Activated effector memory CD4-positive, alpha-beta T cell treated with anti-CD3 and anti-CD28 coated beads, Interleukin-2, amount 50 U/mL, for 16 hours (primary cell): ENCODE data around the gene SLC38A8.

Experiments used
- DNase-seq: peaks from one replicate; pipeline ENCODE4 v3.0.0-alpha.2; 2020

Gene SLC38A8

GRCh38 chr16:84047626-84048025 lies 5.0 kb upstream of the SLC38A8 start:
- no peak for DNase-seq

GRCh38 chr16:84047206-84047605 lies 4.6 kb upstream of the SLC38A8 start:
- no peak for DNase-seq

GRCh38 chr16:84045818-84046470 lies 3.3 kb upstream of the SLC38A8 start:
- DNase-seq, result no peak

GRCh38 chr16:84045001-84045817 lies 2.6 kb upstream of the SLC38A8 start:
- DNase-seq, result no peak

GRCh38 chr16:84044118-84044488 lies 1.5 kb upstream of the SLC38A8 start:
- DNase-seq, result no peak

GRCh38 chr16:84043486-84044117 lies 1.0 kb upstream of the SLC38A8 start:
- no peak for DNase-seq

GRCh38 chr16:84042879-84043485 lies 387 bp upstream of the SLC38A8 start:
- DNase-seq, result no peak

- DNase-seq, result no peak
These were observed 714 bp downstream of the SLC38A8 start for GRCh38 chr16:84041881-84042280.

- no peak for DNase-seq
These were observed 1.5 kb downstream of the SLC38A8 start for GRCh38 chr16:84040823-84041820.

- DNase-seq, result no peak
These were observed 2.3 kb downstream of the SLC38A8 start for GRCh38 chr16:84040226-84040822.

GRCh38 chr16:84039696-84040095 lies 2.9 kb downstream of the SLC38A8 start:
- DNase-seq, result no peak

GRCh38 chr16:84038469-84038868 lies 4.1 kb downstream of the SLC38A8 start:
- DNase-seq, result no peak

GRCh38 chr16:84036982-84037425 lies 5.6 kb downstream of the SLC38A8 start:
- no peak for DNase-seq

GRCh38 chr16:84036131-84036530 lies 6.5 kb downstream of the SLC38A8 start:
- DNase-seq, result no peak

GRCh38 chr16:84034516-84034915 lies 8.1 kb downstream of the SLC38A8 start:
- DNase-seq, result no peak

- no peak for DNase-seq
These were observed 9.1 kb downstream of the SLC38A8 start for GRCh38 chr16:84033251-84034195.

GRCh38 chr16:84032458-84033178 lies 10.0 kb downstream of the SLC38A8 start:
- no peak for DNase-seq

- no peak for DNase-seq
These were observed 11.0 kb downstream of the SLC38A8 start for GRCh38 chr16:84031556-84031955.

GRCh38 chr16:84029297-84030047 lies 13.1 kb downstream of the SLC38A8 start:
- no peak for DNase-seq
